ENCODE data around the gene AMIGO2. TPM values are rescaled to one million over a fixed set of nuclear protein-coding genes. Genes with fewer than 3 reads are reported as not detected.

The AMIGO2 gene
- total and polyA plus RNA-seq, 10 donors, result 6.7 to 27.1 (median 18.0) TPM

DNA sequence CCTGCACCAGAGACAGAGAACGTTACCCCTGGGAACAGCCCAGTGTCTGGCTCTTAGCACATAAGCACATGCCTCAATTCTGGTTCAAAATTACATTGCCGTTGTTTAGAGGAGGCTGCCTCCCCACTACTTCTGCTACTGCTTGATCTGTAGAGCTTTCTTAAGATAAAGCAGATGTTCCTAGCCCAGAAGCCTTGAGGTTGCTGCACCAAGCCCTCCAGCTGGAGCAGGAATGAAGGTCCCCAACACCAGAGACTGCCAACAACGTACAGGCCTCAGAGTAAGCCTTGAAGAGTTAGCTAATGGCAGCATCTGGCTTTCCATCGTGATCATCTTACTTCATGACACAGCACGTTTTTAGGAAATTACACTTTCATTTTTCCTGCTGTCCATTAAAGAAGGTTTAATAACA lies 34.7 kb upstream of the AMIGO2 start:
- H3K9me3 ChIP-seq, result no peaks in the 10 kb centered on the region
- no peaks in the 10 kb centered on the region for H3K27me3 ChIP-seq (replicated peaks in 1 of 7)
- DNase-seq, result no peak
- intact Hi-C loops (cut with DNase I; ENCODE audit: low total_unique reads), result no loop called here
- H3K27ac ChIP-seq, result no peak overlapping the region
- WGBS, 5 donors, result 82 to 91% (median 83%) methylated on average over 5 of the region's 5 CpGs
- TF ChIP-seq CTCF (IDR thresholded peaks at IDR 0.05 in 8 of 11, conservative IDR thresholded peaks at IDR 0.05 in 3 of 11) (no peak), POLR2A (IDR thresholded peaks at IDR 0.05) (no peak), POLR2AphosphoS5 (IDR thresholded peaks at IDR 0.05) (no peak)
- H3K4me1 ChIP-seq, result peaks cover 0 to 16% (median 8%) of the 10 kb centered on the region in 6 donors
- H3K4me3 ChIP-seq, result no peak overlapping the region
- peaks cover 0 to 11% (median 0%) of the 10 kb centered on the region in 6 donors for H3K36me3 ChIP-seq

DNA sequence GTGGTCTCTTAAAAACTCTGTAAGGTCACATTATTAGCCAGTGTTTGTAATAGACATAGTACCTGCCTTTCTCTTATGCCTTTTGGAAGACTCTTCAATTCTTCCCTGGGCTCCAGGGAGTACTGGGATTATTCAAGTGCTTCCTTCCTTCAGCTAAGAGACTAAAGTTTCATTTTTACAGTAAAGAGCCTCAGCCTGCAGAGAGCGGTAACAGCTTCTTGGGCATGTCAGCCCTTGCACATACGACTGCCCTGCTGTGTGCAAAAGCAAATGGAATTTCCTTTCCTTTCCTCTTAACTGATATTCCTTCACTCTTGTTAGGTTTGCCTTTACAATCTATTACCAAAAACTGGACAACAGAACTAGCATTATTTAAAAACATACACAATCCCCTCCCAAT lies 32.9 kb upstream of the AMIGO2 start:
- Histone ChIP-seq H3K36me3 (peaks cover 0 to 11% (median 0%) of the 10 kb centered on the region in 6 donors), H3K9me3 (no peaks in the 10 kb centered on the region), H3K4me3 (no peak overlapping the region), H3K27ac (no peak overlapping the region), H3K4me1 (peaks cover 0 to 16% (median 8%) of the 10 kb centered on the region in 6 donors), H3K27me3 (replicated peaks in 1 of 7) (no peaks in the 10 kb centered on the region)
- DNase-seq, result no peak
- intact Hi-C loops (cut with DNase I; ENCODE audit: low total_unique reads), result no loop called here
- WGBS, 5 donors, result 49 to 74% (median 65%) methylated on average over 2 of the region's 2 CpGs
- TF ChIP-seq CTCF (IDR thresholded peaks at IDR 0.05 in 8 of 11, conservative IDR thresholded peaks at IDR 0.05 in 3 of 11), result no peak
- TF ChIP-seq POLR2AphosphoS5 (IDR thresholded peaks at IDR 0.05), result no peak
- no peak for TF ChIP-seq POLR2A (IDR thresholded peaks at IDR 0.05)

GRCh38 chr12:47111854-47112253 lies 32.1 kb upstream of the AMIGO2 start:
- DNase-seq, result no peak
- Histone ChIP-seq H3K9me3 (no peaks in the 10 kb centered on the region), H3K27me3 (replicated peaks in 1 of 7) (no peaks in the 10 kb centered on the region), H3K27ac (no peak overlapping the region), H3K4me1 (peaks cover 0 to 16% (median 8%) of the 10 kb centered on the region in 6 donors), H3K4me3 (no peak overlapping the region), H3K36me3 (peaks cover 0 to 17% (median 0%) of the 10 kb centered on the region in 6 donors)
- intact Hi-C loops (cut with DNase I; ENCODE audit: low total_unique reads), result no loop called here
- TF ChIP-seq POLR2A (IDR thresholded peaks at IDR 0.05) (no peak), POLR2AphosphoS5 (IDR thresholded peaks at IDR 0.05) (no peak), CTCF (IDR thresholded peaks at IDR 0.05 in 8 of 11, conservative IDR thresholded peaks at IDR 0.05 in 3 of 11) (no peak)
- WGBS, 5 donors, result 89 to 98% (median 95%) methylated on average over 6 of the region's 6 CpGs

DNA sequence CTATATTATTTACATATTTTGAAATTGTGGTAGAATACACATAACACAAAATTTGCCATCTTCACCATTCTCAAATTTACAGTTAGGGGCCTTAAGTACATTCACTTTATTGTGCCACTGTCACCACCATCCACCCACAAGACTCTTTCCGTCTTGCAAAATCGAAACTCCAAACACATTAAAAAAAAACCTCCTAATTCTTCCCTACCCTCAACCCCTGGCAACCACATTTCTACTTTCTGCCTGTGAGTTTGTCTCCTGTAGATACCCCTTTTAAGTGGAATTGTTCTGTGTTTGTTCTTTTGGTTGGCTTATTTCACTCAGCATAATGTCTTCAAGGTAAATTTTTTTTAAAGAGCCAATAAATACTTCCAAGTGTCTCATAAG lies 31.6 kb upstream of the AMIGO2 start:
- Histone ChIP-seq H3K4me3 (no peak overlapping the region), H3K9me3 (no peaks in the 10 kb centered on the region), H3K27me3 (replicated peaks in 1 of 7) (no peaks in the 10 kb centered on the region), H3K4me1 (peaks cover 0 to 16% (median 8%) of the 10 kb centered on the region in 6 donors), H3K27ac (no peak overlapping the region), H3K36me3 (peaks cover 0 to 21% (median 0%) of the 10 kb centered on the region in 6 donors)
- no peak for DNase-seq
- WGBS, 5 donors, result 80 to 87% (median 83%) methylated on average over 2 of the region's 2 CpGs
- TF ChIP-seq CTCF (IDR thresholded peaks at IDR 0.05 in 8 of 11, conservative IDR thresholded peaks at IDR 0.05 in 3 of 11) (no peak), POLR2A (IDR thresholded peaks at IDR 0.05) (no peak), POLR2AphosphoS5 (IDR thresholded peaks at IDR 0.05) (no peak)
- intact Hi-C loops (cut with DNase I; ENCODE audit: low total_unique reads), result no loop called here
